KOPT-K1 (cell line): Measurements from ENCODE around the gene DCP1A.
"Not testable (repeated sequence)": the region's sequence is repeated elsewhere in the genome, so short reads cannot be mapped to it uniquely, and the experiment has no call there.

Source experiments
- H3K27ac ChIP-seq: fragments of 200-600 bp; sonication (generic); 2 replicates; pipeline ENCODE4 v1.5.1; 2016; ENCODE audit warnings: antibody characterized with exemption, mild to moderate bottlenecking, low read depth, low read length; ENCODE audit not compliant: poor library complexity, severe bottlenecking
- H3K36me3 ChIP-seq: fragments of 200-600 bp; sonication (generic); 2 replicates; pipeline ENCODE4 v1.5.1; 2017; ENCODE audit warnings: antibody characterized with exemption, mild to moderate bottlenecking, low read length, moderate library complexity; ENCODE audit not compliant: insufficient read depth
- H3K9me3 ChIP-seq: fragments of 200-600 bp; sonication (generic); 2 replicates; pipeline ENCODE4 v1.5.1; 2017; ENCODE audit warnings: antibody characterized with exemption, low read length, mild to moderate bottlenecking; ENCODE audit not compliant: insufficient read depth, poor library complexity, severe bottlenecking

DCP1A gene

DNA sequence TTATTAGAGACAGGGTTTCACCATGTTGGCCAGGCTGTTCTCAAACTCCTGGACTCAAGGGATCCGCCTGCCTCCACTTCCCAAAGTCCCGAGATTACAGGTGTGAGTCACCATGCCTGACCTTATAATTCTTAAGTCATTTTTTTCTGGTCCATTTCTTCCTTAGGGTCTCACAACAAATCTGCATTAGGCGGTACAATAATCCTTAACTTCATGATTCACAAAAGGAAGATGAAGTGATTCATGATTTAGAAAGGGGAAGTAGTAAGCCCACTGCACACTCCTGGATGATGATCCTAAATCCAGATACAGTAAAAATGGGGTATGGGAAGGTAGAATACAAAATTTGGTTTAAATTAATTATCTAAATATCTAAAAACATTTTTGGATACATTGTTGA lies 46.5 kb downstream of the DCP1A start:
- Histone ChIP-seq H3K9me3 (no peaks in the 10 kb centered on the region), H3K36me3 (peaks cover 73% of the 10 kb centered on the region), H3K27ac (no peak overlapping the region)

- not testable (repeated sequence) for H3K27ac ChIP-seq, H3K9me3 ChIP-seq
- peaks cover 79% of the 10 kb centered on the region for H3K36me3 ChIP-seq
Measured at GRCh38 chr3:53299611-53300023, 47.7 kb downstream of the DCP1A start.

- no peak overlapping the region for H3K27ac ChIP-seq
- H3K36me3 ChIP-seq = peaks cover 75% of the 10 kb centered on the region
- no peaks in the 10 kb centered on the region for H3K9me3 ChIP-seq
Measured at GRCh38 chr3:53295410-53295809, 51.9 kb downstream of the DCP1A start.

DNA sequence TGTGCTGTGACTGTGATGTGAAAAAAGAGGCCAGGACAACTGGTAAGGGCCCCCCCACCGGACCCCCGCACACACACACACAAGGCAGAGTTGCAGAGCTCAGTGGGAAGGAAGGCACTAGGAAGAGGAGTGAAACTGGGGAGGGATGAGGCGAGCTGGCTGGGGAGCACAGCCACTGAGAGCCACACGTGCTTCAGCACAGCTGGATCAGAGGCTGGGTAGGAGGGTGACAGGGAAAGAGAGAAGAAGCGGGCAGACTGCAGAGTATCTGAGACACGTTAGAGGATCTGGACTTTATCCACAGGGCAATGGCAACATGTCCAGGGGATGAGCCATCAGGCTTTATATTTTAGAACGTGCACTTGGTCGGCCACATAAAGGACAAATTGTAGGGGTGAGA lies 53.5 kb downstream of the DCP1A start:
- Histone ChIP-seq H3K27ac (no peak overlapping the region), H3K36me3 (peaks cover 70% of the 10 kb centered on the region), H3K9me3 (no peaks in the 10 kb centered on the region)

GRCh38 chr3:53288214-53288613 lies 59.1 kb downstream of the DCP1A start:
- Histone ChIP-seq H3K27ac (no peak overlapping the region), H3K9me3 (no peaks in the 10 kb centered on the region), H3K36me3 (peaks cover 86% of the 10 kb centered on the region)

DNA sequence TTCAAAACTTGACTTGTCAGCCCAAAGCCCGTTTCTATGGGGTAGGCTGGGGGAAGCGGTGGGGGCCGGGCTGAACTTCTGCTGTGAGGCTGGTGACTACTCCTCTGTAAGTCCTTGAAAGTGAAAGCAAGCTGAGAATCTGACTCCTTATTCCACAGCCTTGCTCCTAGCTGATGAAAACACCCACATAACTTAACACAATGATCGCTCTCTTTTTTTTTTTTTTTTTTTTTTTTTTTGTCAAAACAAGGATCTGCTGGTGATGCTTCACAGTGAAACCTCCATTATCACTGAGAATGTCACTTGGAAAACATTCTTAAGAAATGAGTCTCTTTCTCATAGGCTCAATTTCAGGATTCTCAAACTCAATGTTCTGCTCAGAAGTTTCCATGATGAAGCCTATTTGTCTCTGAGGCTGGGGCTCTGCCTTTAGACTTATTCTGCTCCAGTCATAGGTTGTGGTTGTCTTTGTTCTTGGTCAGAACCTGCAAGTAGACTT lies 60.2 kb downstream of the DCP1A start:
- Histone ChIP-seq H3K27ac (no peak overlapping the region), H3K36me3 (peaks cover 86% of the 10 kb centered on the region)

GRCh38 chr3:53286727-53287126 lies 60.6 kb downstream of the DCP1A start:
- Histone ChIP-seq H3K36me3 (peaks cover 82% of the 10 kb centered on the region), H3K27ac (no peak overlapping the region), H3K9me3 (no peaks in the 10 kb centered on the region)

More for the DNA sequence above, 60.2 kb downstream of the DCP1A start:
- no peaks in the 10 kb centered on the region for H3K9me3 ChIP-seq

DNA sequence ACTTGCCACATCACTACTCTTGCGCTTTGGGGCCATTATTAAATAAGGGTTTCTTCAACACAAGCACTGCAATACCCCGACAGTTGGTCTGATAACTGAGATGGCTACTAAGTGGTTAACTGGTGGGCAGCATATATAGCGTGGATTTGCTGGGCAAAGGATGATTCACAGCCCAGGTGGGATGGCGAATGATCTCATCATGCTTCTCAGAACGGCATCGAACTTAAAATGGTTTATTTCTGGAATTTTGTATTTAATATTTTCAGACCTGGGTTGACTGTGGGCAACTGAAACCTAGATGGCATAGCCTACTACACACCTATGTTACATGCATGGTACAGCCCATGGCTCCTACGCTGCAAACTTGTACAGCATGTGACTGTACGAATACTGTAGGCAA lies 64.8 kb downstream of the DCP1A start:
- no peak overlapping the region for H3K27ac ChIP-seq
- H3K9me3 ChIP-seq = no peaks in the 10 kb centered on the region
- H3K36me3 ChIP-seq = peaks cover 58% of the 10 kb centered on the region

GRCh38 chr3:53278667-53279066 lies 68.7 kb downstream of the DCP1A start:
- Histone ChIP-seq H3K27ac (no peak overlapping the region), H3K9me3 (no peaks in the 10 kb centered on the region), H3K36me3 (peaks cover 22% of the 10 kb centered on the region)

DNA sequence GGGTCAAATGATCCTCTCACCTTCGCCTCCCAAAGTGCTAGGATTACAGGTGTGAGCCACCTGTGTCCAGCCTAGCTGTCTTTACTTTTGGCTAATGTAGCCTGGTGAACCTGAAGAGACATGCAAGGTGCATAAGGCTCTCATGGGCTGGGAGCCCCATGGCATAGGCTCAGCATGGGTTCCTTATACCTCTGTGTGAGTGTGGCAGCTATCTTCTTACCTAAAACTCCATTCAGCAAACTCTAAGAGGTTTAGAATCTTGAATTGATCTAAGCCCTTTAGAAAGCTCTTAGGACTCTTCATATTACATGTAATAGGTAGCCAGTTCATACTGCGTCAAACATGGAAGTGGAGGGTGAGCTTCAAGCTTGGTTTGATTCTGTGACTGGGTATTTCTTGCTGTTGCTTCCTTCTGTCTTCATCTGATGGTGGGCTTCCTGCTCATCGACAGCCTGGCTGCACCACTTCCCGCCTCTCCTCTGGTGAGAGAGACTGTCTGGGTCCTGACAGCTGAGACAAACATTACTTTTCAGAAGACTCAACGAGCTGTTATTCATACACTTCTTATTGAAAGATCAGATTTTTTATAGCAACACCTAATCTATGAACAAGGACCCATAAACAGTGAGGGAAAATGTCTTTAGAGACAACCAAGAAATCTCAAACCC lies 72.3 kb downstream of the DCP1A start:
- H3K27ac ChIP-seq = peak overlapping the region; percentile 55
- no peaks in the 10 kb centered on the region for H3K36me3 ChIP-seq
- H3K9me3 ChIP-seq = no peaks in the 10 kb centered on the region

GRCh38 chr3:53273146-53273670 lies 74.1 kb downstream of the DCP1A start:
- H3K36me3 ChIP-seq = no peaks in the 10 kb centered on the region
- H3K9me3 ChIP-seq = no peaks in the 10 kb centered on the region
- no peak overlapping the region for H3K27ac ChIP-seq

DNA sequence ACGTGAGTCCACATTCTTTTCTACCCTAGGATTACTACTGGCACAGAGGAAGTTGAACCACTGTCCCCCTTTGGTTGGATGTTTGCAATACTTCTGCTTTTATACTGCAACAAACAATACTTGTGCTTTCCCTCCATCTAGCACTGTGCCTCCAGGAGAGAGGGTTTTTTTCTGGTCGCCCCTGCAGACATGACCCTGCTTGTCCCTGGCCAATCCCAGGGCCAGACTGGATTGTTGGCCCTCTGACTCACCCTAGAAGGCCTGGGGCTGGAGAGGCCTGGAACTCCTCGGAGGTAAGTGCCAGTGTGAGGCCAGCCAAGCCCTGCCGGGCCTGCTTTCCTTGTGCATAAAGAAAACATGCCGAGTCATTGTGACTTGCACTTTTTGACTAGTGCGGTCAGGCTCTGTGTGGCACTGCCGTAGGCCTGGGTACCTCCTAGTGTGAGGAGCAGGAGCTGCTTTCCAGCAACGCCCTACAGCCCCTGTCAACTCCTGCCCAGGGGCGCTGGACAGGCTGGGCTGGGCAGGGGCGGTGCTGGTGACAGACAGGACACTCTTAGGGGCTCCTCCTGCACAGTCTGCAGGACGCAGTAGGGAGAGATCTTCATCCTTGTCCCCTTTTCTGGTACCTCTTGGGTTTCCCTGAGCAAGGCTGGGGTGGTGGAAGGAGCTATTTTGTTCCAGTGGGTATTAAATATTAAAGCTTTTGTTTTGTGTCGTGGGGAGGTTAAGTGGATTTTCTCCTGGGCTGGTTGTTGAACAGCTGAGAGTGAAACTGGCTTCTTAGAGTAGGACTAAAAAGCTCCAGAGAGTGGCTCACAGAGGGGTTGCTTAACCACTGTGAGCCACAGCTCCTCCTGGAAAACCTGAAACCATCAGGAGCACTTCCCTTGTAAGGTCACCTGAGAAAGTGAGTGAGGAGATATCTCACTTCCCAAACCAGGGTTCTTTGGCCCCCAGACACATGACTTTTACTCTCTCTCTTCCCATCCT lies 77.2 kb downstream of the DCP1A start:
- H3K27ac ChIP-seq = peak overlapping the region; percentile 63
- no peaks in the 10 kb centered on the region for H3K9me3 ChIP-seq
- H3K36me3 ChIP-seq = no peaks in the 10 kb centered on the region

DNA sequence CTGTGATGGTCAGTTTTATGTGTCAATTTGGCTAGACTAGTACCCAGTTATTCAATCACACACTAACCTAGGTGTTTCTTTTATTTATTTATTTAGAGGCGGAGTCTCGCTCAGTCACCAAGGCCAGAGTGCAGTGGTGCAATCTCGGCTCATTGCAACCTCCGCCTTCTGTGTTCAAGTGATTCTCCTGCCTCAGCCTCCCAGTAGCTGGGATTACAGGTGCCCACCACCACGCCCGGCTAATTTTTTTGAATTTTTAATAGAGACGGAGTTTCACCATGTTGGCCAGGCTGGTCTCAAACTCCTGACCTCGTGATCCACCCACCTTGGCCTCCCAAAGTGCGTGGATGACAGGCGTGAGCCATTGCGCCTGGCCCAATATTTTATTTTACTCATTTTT lies 78.2 kb downstream of the DCP1A start:
- H3K27ac ChIP-seq, H3K36me3 ChIP-seq, H3K9me3 ChIP-seq: not testable (repeated sequence)

DNA sequence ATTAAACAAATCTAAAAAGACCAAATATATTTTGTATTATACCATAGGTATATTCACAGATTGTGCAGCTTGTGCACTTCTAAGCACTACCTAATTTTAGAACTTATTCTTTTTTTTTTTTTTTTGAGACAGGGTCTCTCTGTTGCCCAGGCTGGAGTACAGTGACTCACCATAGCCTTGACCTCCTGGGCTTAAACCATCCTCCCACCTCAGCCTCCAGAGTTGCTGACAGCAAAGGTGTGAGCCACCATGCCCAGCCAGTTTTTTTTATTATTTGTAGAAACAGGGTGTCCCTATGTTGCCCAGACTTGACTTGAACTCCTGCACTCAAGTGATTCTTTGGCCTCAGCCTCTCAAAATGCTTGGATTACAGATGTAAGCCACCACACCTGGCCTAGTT lies 79.6 kb downstream of the DCP1A start:
- no peak overlapping the region for H3K27ac ChIP-seq
- no peaks in the 10 kb centered on the region for H3K36me3 ChIP-seq
- H3K9me3 ChIP-seq = no peaks in the 10 kb centered on the region

DNA sequence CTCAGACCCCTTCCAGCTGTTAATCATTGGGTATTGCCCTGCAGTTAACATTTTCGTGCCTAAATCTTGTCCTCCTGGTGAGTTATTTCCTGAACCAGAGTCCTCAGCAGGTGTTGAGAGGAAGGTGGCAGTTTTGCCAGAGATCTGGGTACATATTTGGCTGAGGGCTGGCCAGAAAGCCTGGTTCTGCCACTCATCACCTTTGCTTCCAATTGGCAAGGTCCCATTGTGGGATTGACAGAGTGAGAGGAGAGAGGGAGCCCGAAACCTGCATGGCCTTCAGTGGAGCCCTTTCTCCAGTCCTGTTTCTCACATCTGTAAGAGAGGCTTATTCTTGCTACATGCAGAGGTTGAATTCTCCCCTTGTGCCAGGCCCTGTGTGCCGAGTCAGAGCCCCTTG lies 82.6 kb downstream of the DCP1A start:
- no peak overlapping the region for H3K27ac ChIP-seq

More for the DNA sequence above, 82.6 kb downstream of the DCP1A start:
- Histone ChIP-seq H3K9me3 (no peaks in the 10 kb centered on the region), H3K36me3 (no peaks in the 10 kb centered on the region)
